ENCODE results near the gene LYST. TPM values are rescaled to one million over a fixed set of nuclear protein-coding genes. Genes with fewer than 3 reads are reported as not detected.
"Not testable (repeated sequence)": the region's sequence is repeated elsewhere in the genome, so short reads cannot be mapped to it uniquely, and the experiment has no call there.

The LYST gene
- total RNA-seq, 1 donor: 88.9 TPM

DNA sequence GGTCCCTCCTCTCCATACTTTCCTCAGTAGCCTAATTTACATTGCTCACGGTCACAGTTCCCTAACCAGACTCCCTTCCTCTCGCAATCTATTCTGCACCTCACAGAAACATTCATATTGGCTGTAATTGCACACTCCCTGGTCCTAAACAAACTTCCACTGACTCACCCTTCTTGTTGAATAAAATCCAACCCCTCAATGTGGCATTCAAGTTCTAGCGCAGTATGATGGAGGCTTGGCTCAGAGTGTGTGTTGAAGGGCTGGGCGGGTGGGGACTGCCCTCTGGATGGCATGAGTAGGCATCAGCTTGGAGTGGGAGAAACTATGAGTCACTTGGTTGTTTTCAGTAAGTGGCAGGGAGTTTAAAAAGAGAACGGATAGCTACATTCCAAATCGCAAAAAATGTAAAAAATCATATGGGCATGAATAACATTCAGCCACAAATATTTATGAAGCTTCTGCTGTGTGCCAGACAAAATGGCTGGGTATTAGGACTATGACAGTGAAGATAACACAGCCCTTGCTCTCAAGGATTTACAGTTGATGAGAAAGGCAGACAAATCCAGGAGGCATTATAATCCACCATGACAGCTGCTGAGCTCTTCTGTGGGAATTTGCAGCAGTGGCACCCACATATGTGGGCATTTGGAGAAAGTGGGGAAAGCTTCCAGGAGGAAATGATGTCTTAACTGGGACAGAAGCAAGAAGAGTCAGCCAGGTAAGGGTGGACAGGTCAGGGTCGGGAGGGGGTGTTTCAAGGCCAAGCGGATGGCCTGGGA is 42.2 kb upstream of the LYST start:
- TF ChIP-seq, protein P1, sequence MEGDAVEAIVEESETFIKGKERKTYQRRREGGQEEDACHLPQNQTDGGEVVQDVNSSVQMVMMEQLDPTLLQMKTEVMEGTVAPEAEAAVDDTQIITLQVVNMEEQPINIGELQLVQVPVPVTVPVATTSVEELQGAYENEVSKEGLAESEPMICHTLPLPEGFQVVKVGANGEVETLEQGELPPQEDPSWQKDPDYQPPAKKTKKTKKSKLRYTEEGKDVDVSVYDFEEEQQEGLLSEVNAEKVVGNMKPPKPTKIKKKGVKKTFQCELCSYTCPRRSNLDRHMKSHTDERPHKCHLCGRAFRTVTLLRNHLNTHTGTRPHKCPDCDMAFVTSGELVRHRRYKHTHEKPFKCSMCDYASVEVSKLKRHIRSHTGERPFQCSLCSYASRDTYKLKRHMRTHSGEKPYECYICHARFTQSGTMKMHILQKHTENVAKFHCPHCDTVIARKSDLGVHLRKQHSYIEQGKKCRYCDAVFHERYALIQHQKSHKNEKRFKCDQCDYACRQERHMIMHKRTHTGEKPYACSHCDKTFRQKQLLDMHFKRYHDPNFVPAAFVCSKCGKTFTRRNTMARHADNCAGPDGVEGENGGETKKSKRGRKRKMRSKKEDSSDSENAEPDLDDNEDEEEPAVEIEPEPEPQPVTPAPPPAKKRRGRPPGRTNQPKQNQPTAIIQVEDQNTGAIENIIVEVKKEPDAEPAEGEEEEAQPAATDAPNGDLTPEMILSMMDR (IDR thresholded peaks at IDR 0.05; ENCODE audit: insufficient read depth, low read depth, low read length): no peak
- H3K4me3 ChIP-seq (ENCODE audit: low read depth, low read length): no peak overlapping the region

GRCh38 chr1:235907897-235908240 is 41.2 kb upstream of the LYST start:
- no peak for DNase-seq (ENCODE audit: low read depth)
- no peak overlapping the region for H3K4me3 ChIP-seq (ENCODE audit: low read depth, low read length)
- TF ChIP-seq, protein P1 (IDR thresholded peaks at IDR 0.05; ENCODE audit: insufficient read depth, low read depth, low read length): no peak

More for the DNA sequence above, 42.2 kb upstream of the LYST start:
- DNase-seq (ENCODE audit: low read depth): peak; percentile 94

DNA sequence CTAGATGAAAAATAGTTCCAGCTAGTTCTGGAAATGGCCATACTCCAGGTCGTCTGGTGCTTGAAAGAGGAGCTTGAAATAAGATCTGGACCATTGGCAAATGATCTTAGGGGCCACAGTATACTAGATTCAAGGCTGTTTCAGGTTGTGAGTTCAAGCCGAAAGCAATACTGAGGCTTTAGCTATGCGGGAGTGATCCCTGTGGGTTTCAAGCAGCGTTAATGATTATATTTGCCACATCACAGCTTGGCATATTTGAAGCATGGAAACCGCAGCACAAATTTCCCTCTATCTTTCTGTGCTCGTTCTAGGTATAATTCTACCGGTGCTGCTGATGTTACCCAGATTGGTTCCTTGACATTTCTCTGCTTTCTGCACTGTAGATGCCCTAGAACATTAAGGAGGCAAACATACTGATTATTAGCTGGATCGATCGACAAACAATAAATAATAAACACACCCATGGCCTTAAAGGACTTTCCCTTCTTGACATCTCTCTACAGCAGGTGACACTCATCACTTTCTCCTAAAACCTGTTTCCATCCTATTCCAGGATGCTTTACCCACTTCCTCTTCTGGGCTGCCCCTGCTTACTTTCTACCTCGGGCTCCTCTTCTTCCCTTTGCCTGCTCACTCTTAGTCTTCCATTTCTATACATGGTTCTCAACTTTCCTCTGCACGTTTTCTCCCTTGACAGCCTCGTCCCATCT is 40.6 kb upstream of the LYST start:
- TF ChIP-seq, protein P1 (IDR thresholded peaks at IDR 0.05; ENCODE audit: insufficient read depth, low read depth, low read length): no peak
- H3K4me3 ChIP-seq (ENCODE audit: low read depth, low read length): no peak overlapping the region
- no peak for DNase-seq (ENCODE audit: low read depth)

DNA sequence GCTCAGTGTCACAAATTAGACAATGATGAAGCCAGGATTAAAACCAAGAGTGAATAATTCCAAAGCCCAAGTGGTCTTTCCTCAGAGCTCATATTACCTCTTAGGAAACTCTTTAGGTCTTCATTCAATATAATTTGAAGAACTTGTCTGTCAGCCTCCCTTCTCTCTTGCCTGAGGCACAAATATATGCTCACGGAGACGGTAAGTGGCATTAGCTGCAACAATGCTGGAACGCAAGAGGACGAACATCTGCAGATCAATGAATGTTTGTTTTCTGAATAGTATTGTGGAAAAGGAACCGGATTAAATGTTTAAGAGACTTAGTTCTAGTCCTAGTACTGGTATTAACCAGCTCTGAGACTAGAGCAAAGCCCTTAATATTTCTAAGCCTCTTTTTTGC is 39.7 kb upstream of the LYST start:
- no peak overlapping the region for H3K4me3 ChIP-seq (ENCODE audit: low read depth, low read length)
- TF ChIP-seq, protein P1 (IDR thresholded peaks at IDR 0.05; ENCODE audit: insufficient read depth, low read depth, low read length): no peak
- no peak for DNase-seq (ENCODE audit: low read depth)

GRCh38 chr1:235903809-235904208 is 37.1 kb upstream of the LYST start:
- not testable (repeated sequence) for DNase-seq (ENCODE audit: low read depth); H3K4me3 ChIP-seq (ENCODE audit: low read depth, low read length)

DNA sequence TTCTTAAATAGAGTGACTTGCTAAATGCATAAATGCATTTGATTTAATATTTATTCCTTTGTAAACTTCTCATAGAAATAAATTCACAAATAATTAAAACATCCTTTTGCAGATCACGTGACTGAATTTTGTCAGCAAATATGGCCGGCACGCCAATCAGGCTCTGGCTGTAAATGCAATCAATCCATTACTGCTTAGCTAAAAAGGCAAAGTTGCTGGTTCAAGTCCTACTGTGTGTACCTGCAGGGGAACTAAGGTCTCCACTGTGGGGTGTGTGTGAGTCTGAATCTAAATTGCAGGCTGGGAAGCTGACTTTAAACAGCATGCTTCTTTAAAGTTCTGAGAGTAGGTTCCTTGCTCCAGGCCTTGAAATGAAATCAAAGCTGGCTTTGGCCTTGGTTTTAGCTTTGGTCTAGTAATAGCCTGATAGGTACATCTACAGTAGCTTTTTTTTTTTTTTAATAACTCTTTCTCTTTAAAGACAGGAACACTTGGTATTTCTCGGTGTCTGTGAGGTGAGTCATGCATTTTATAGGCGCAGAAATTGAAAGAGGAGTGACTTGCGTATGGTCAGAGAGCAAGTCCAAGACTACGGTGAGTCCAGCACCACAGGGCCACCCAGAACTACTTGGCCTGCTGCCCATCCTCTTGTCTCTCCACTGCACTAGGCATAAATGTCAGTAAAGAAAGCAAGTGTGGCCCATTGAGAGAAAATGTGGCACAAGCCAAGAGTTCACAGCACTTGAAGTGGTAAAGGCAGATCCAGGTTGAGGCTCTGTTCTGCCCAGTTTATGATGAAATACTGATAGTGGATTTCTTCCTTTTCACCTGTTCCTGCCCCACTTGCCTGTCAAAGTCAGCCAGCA is 36.2 kb upstream of the LYST start:
- TF ChIP-seq, protein P1 (IDR thresholded peaks at IDR 0.05; ENCODE audit: insufficient read depth, low read depth, low read length): no peak
- DNase-seq (ENCODE audit: low read depth): peak; percentile 95
- no peak overlapping the region for H3K4me3 ChIP-seq (ENCODE audit: low read depth, low read length)

DNA sequence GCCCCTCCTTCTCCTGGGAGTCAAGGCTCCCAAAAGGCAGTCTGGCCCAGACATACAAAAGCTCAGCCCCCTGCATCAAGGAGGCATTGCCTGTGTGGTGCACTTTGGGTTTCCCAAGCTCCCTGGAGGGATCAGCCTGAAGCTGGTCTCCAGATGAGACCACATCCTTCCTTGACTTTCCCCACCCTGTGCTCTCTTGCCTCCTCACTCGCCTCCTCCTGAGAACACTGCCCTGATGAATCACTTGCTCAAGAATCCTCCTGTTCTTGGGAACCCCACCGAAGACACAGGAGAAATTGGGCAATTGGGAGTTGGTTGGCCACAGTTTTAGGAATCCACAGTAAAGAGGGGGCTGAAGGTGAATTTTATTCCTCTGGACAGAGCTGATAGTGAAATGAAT is 34.8 kb upstream of the LYST start:
- TF ChIP-seq, protein P1 (IDR thresholded peaks at IDR 0.05; ENCODE audit: insufficient read depth, low read depth, low read length): no peak
- no peak overlapping the region for H3K4me3 ChIP-seq (ENCODE audit: low read depth, low read length)
- peak; percentile 89 for DNase-seq (ENCODE audit: low read depth)

Measured in fibroblast of villous mesenchyme (primary cell).